Astrocyte (in vitro differentiated cells and primary cell): ENCODE data around the gene VPS37B.

Experiments used
- CTCF ChIP-seq: IDR thresholded peaks from 2 replicates; pipeline ENCODE4 v1.5.1; 2011; ENCODE audit warnings: low read depth, mild to moderate bottlenecking, inconsistent platforms, low read length, moderate library complexity; ENCODE audit not compliant: insufficient read depth
- EZH2 ChIP-seq: IDR thresholded peaks from 2 replicates; pipeline ENCODE4 v1.6.1; 2012; ENCODE audit warnings: mild to moderate bottlenecking, low read length, inconsistent platforms; ENCODE audit not compliant: insufficient read depth

- TF ChIP-seq EZH2 (no peak), CTCF (no peak)
These were observed 33.8 kb downstream of the VPS37B start for GRCh38 chr12:122862110-122862634.
